H1 (cell line): ENCODE measurements around the gene LECT2. TPM values are rescaled to one million over a fixed set of nuclear protein-coding genes. Genes with fewer than 3 reads are reported as not detected.

Experiments
- CTCF ChIA-PET: fragments of 300-600 bp; sonication (Branson Sonifier 250); formaldehyde crosslinking; loops from one replicate; lab custom pipeline; 2021; ENCODE audit not compliant: partially characterized antibody; lab: Charles Lee
- POLR2A ChIA-PET: fragments of 300-600 bp; sonication (Branson Sonifier 250); formaldehyde crosslinking; loops from one replicate; lab custom pipeline; 2021; ENCODE audit warnings: inconsistent platforms; ENCODE audit not compliant: partially characterized antibody; lab: Charles Lee
- DNase-seq, 2 experiments: peaks; one replicate each; pipeline versions ENCODE4 v3.0.0 to v3.0.0-alpha.2; 2010 to 2022; ENCODE audit warnings: low spot score in 2 of 2, low read depth in 1 of 2, mixed read lengths in 1 of 2
- FAIRE-seq: peaks from 2 replicates; lab custom pipeline; 2011; peaks lifted over from hg19 to GRCh38; lab: Jason Lieb, UNC
- H2AFZ ChIP-seq: 2 replicates; pipeline ENCODE4 v1.8.1; 2012; ENCODE audit warnings: low read length, inconsistent platforms
- H2AK5ac ChIP-seq: 2 replicates; pipeline ENCODE4 v1.6.1; 2013; ENCODE audit warnings: low read depth, low read length
- H2BK120ac ChIP-seq: replicated peaks from 2 replicates; pipeline ENCODE3; 2013; ENCODE audit warnings: low read depth, low read length, inconsistent platforms
- H2BK12ac ChIP-seq: 2 replicates; pipeline ENCODE4 v1.6.1; 2013; ENCODE audit warnings: low read depth, low read length
- H2BK15ac ChIP-seq: 2 replicates; pipeline ENCODE4 v1.6.1; 2013; ENCODE audit warnings: low read length
- H2BK20ac ChIP-seq: 2 replicates; pipeline ENCODE4 v1.6.1; 2013; ENCODE audit warnings: low read length
- H2BK5ac ChIP-seq: 2 replicates; pipeline ENCODE4 v1.6.1; 2013; ENCODE audit warnings: low read depth, low read length
- H3K14ac ChIP-seq: 2 replicates; pipeline ENCODE4 v1.6.1; 2013; ENCODE audit warnings: inconsistent platforms; ENCODE audit not compliant: insufficient read length
- H3K18ac ChIP-seq: 2 replicates; pipeline ENCODE4 v1.6.1; 2013; ENCODE audit warnings: low read length; ENCODE audit errors: extremely low read depth
- H3K23ac ChIP-seq: 2 replicates; pipeline ENCODE4 v1.6.1; 2013; ENCODE audit warnings: inconsistent platforms; ENCODE audit not compliant: insufficient read length
- H3K23me2 ChIP-seq: 2 replicates; pipeline ENCODE4 v1.6.1; 2013; ENCODE audit warnings: low read depth, low read length
- H3K27ac ChIP-seq: 2 replicates; pipeline ENCODE4 v1.6.1; 2011; ENCODE audit warnings: low read depth, low read length, inconsistent platforms
- H3K27me3 ChIP-seq, 4 experiments: replicated peaks in 1 of 4; 1 replicate in 1 of 4; 2 replicates in 3 of 4; pipeline versions ENCODE4 v1.6.1 to v1.8.1; 2011 to 2013; ENCODE audit warnings: low read length in 3 of 4, mild to moderate bottlenecking in 3 of 4, inconsistent platforms in 2 of 4, mixed read lengths in 2 of 4, moderate library complexity in 1 of 4; ENCODE audit not compliant: control insufficient read depth in 3 of 4, insufficient read depth in 3 of 4; ENCODE audit errors: extremely low read depth in 1 of 4
- H3K36me3 ChIP-seq, 4 experiments: 2 replicates each; pipeline versions ENCODE4 v1.6.1 to v1.8.1; 2011 to 2013; ENCODE audit warnings: mild to moderate bottlenecking in 4 of 4, low read length in 3 of 4, moderate library complexity in 2 of 4, control low read depth in 1 of 4, inconsistent platforms in 1 of 4; ENCODE audit not compliant: insufficient read depth in 4 of 4, control insufficient read depth in 2 of 4
- H3K4ac ChIP-seq: replicated peaks from 2 replicates; pipeline ENCODE3; 2013; ENCODE audit warnings: low read length, low read depth, mixed read lengths, inconsistent platforms; ENCODE audit not compliant: insufficient read length
- H3K4me1 ChIP-seq, 4 experiments: replicated peaks in 1 of 4; 1 replicate in 1 of 4; 2 replicates in 3 of 4; pipeline versions ENCODE4 v1.6.1 to v1.8.1; 2011 to 2013; ENCODE audit warnings: low read length in 3 of 4, inconsistent platforms in 2 of 4, mixed read lengths in 1 of 4; ENCODE audit not compliant: insufficient read depth in 4 of 4, control insufficient read depth in 3 of 4
- H3K4me2 ChIP-seq, 2 experiments: 2 replicates each; pipeline versions ENCODE4 v1.6.1 to v1.8.1; 2011 to 2013; ENCODE audit warnings: low read depth in 2 of 2, low read length in 2 of 2, control low read depth in 1 of 2, inconsistent platforms in 1 of 2, mild to moderate bottlenecking in 1 of 2; ENCODE audit not compliant: insufficient read depth in 1 of 2
- H3K4me3 ChIP-seq, 4 experiments: fragments of 200-600, 300-600 bp in 1 of 4; sonication (generic), shearing (Covaris generic), sonication (Bioruptor Twin) in 1 of 4; 2 replicates each; pipeline versions ENCODE4 v1.5.1 to v1.8.1; 2011 to 2016; ENCODE audit warnings: low read length in 4 of 4, low read depth in 3 of 4, control low read depth in 2 of 4, inconsistent platforms in 2 of 4, mild to moderate bottlenecking in 2 of 4, mixed read lengths in 1 of 4, moderate library complexity in 1 of 4; ENCODE audit not compliant: insufficient read depth in 2 of 4; ENCODE audit errors: extremely low read depth in 1 of 4
- H3K56ac ChIP-seq: replicated peaks from 2 replicates; pipeline ENCODE3; 2013; ENCODE audit warnings: low read depth, mild to moderate bottlenecking, mixed read lengths, low read length, inconsistent platforms; ENCODE audit not compliant: insufficient read length
- H3K79me1 ChIP-seq: 2 replicates; pipeline ENCODE4 v1.6.1; 2013; ENCODE audit warnings: low read depth, low read length, control low read depth
- H3K79me2 ChIP-seq, 2 experiments: 2 replicates each; pipeline versions ENCODE4 v1.6.1 to v1.8.1; 2012 to 2013; ENCODE audit warnings: low read length in 2 of 2, mild to moderate bottlenecking in 2 of 2, inconsistent platforms in 1 of 2; ENCODE audit not compliant: insufficient read depth in 2 of 2, control insufficient read depth in 1 of 2
- H3K9ac ChIP-seq, 4 experiments: replicated peaks in 1 of 4; 1 replicate in 1 of 4; 2 replicates in 3 of 4; pipeline versions ENCODE4 v1.6.1 to v1.8.1; 2011 to 2013; ENCODE audit warnings: low read depth in 3 of 4, low read length in 3 of 4, control low read depth in 2 of 4, mild to moderate bottlenecking in 2 of 4, moderate library complexity in 2 of 4, inconsistent platforms in 1 of 4; ENCODE audit errors: extremely low read depth in 1 of 4
- H3K9me3 ChIP-seq, 2 experiments: 2 replicates each; pipeline versions ENCODE4 v1.6.1 to v1.8.1; 2012 to 2013; ENCODE audit warnings: mild to moderate bottlenecking in 2 of 2, moderate library complexity in 2 of 2, control low read depth in 1 of 2, inconsistent platforms in 1 of 2, low read depth in 1 of 2, low read length in 1 of 2, mixed read lengths in 1 of 2; ENCODE audit not compliant: insufficient read depth in 2 of 2
- H4K20me1 ChIP-seq, 2 experiments: replicated peaks in 1 of 2; 2 replicates each; pipeline versions ENCODE3 to v1.8.1; 2011 to 2013; ENCODE audit warnings: inconsistent platforms in 2 of 2, low read length in 2 of 2, mild to moderate bottlenecking in 1 of 2; ENCODE audit not compliant: insufficient read depth in 2 of 2, control insufficient read depth in 1 of 2
- H4K5ac ChIP-seq: 2 replicates; pipeline ENCODE4 v1.6.1; 2013; ENCODE audit warnings: low read length, low read depth, mixed read lengths, inconsistent platforms; ENCODE audit not compliant: insufficient read length
- H4K8ac ChIP-seq: 2 replicates; pipeline ENCODE4 v1.8.0; 2013; ENCODE audit warnings: mild to moderate bottlenecking, moderate library complexity, low read length, inconsistent platforms; ENCODE audit not compliant: insufficient read depth; ENCODE audit errors: extremely low read depth
- H4K91ac ChIP-seq: replicated peaks from 2 replicates; pipeline ENCODE3; 2013; ENCODE audit warnings: low read length, mixed read lengths, inconsistent platforms; ENCODE audit not compliant: insufficient read length
- CEBPB ChIP-seq: IDR thresholded peaks from 2 replicates; pipeline ENCODE4 v1.6.1; 2012; ENCODE audit warnings: low read depth, low read length
- CREB1 ChIP-seq: IDR thresholded peaks from 2 replicates; pipeline ENCODE4 v1.6.1; 2012; ENCODE audit warnings: inconsistent platforms
- EGR1 ChIP-seq: IDR thresholded peaks from 2 replicates; pipeline ENCODE4 v1.6.1; 2011; ENCODE audit warnings: low read depth, low read length, borderline replicate concordance
- GTF2F1 ChIP-seq: IDR thresholded peaks from 2 replicates; pipeline ENCODE4 v1.6.1; 2012; ENCODE audit warnings: low read depth, low read length, improper control_type of control experiment, borderline replicate concordance
- JUND ChIP-seq: IDR thresholded peaks from 2 replicates; pipeline ENCODE4 v1.6.1; 2011; ENCODE audit warnings: mild to moderate bottlenecking, improper control_type of control experiment, low read length
- RAD21 ChIP-seq, 2 experiments: IDR thresholded peaks in 1 of 2; conservative IDR thresholded peaks in 1 of 2; 2 replicates each; pipeline ENCODE4 v1.6.1; 2011; ENCODE audit warnings: low read depth in 2 of 2, low read length in 2 of 2, improper control_type of control experiment in 1 of 2, inconsistent platforms in 1 of 2, mild to moderate bottlenecking in 1 of 2, moderate library complexity in 1 of 2
- RFX5 ChIP-seq: IDR thresholded peaks from 2 replicates; pipeline ENCODE4 v1.6.1; 2011; ENCODE audit warnings: low read depth, low read length, improper control_type of control experiment, borderline replicate concordance
- SP2 ChIP-seq: IDR thresholded peaks from 2 replicates; pipeline ENCODE4 v1.6.1; 2012; ENCODE audit warnings: mild to moderate bottlenecking, low read length, inconsistent platforms
- TBP ChIP-seq: IDR thresholded peaks from 2 replicates; pipeline ENCODE4 v1.6.1; 2011; ENCODE audit warnings: low read depth, low read length, improper control_type of control experiment
- TCF12 ChIP-seq: IDR thresholded peaks from 2 replicates; pipeline ENCODE4 v1.6.1; 2011; ENCODE audit warnings: low read depth, mild to moderate bottlenecking, low read length
- WGBS, 2 experiments: shearing (Covaris generic) in 1 of 2; methylation state at CpG; one replicate each; pipeline versions ENCODE4 v1.1.6 to v1.1.7; 2013 to 2015; ENCODE audit warnings: low lambda C conversion rate in 2 of 2, mixed read lengths in 2 of 2, inconsistent platforms in 1 of 2, low coverage in 1 of 2, missing lambda C conversion rate in 1 of 2; ENCODE audit not compliant: insufficient replicate concordance in 2 of 2, insufficient coverage in 1 of 2, insufficient read length in 1 of 2; ENCODE audit errors: extremely low coverage in 1 of 2, missing lambda C conversion rate in 1 of 2; 5-methylcytosine and 5-hydroxymethylcytosine counted together
- polyA plus RNA-seq, 7 experiments: library from polyadenylated mRNA; depleted of rRNA in 3 of 7; stranded (reverse) in 5 of 7; unstranded in 2 of 7; fragments of >200 nt in 5 of 7; fragments of 200-250 nt in 2 of 7; gene quantifications; 1 replicate in 5 of 7; 2 replicates in 1 of 7; 4 replicates in 1 of 7; pipeline versions ENCODE4 v1.2.1 to v1.2.3, GENCODE V29; 2011 to 2013; ENCODE audit warnings: missing spikeins in 2 of 7, mixed read lengths in 2 of 7
- total RNA-seq: library from RNA; stranded (reverse); fragmentation: NEBNext Ultra II Directional; extraction: Animal tissue kit (Norgen Biotek cat#: 25700); gene quantifications from 2 replicates; pipeline ENCODE4 v1.2.1, GENCODE V29; 2021
- TF ChIP-seq, protein P1 (sequence below): IDR thresholded peaks from 2 replicates; pipeline ENCODE4 v1.6.1; 2011; ENCODE audit warnings: low read depth, mild to moderate bottlenecking, low read length; ENCODE audit not compliant: insufficient read depth
- TF ChIP-seq, protein P2 (sequence below): IDR thresholded peaks from 2 replicates; pipeline ENCODE4 v1.6.1; 2012; ENCODE audit warnings: inconsistent platforms

The LECT2 gene
- total and polyA plus RNA-seq, 2 of the 8 experiments (the other 6 are each of a cell fraction or from before 2014, with no cell fraction given), result not detected

DNA sequence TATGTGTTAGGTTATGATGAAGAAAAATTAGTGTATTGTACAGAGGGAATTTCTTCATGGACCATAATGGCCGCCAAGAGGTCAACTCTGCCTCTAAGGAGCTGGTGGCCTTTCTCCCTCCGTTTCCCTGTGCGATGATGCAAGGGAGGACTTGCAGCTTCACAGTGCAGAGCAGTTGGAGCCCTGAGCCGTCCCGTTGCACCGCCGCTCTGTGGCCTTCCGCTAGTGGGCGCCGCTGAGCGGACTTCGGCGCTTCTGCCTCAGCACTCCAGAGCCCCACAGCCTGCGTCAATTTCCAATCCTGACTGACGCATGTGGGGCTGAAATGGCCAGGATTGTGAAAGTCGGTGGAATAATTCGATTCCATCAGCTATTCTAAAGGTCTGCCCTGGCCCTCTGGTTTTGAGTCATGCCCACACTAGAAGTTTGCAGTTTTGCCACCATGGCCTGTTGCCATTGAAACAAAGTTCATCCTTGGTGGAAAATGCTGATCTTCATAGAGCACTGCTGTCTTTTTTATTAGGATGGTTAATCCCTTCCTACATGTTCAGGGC, 22.7 kb upstream of the LECT2 start:
- ChIA-PET CTCF (interaction anchor here (0.8 to 2.2 kb wide), 46 partner anchors 9 to 411 kb away, joined by 3 to 21 read pairs (median 4); partner anchors contain the start of gene TGFBI), POLR2A (no interaction called here)
- DNase-seq, result peak; percentile 77 to 96
- Histone ChIP-seq H2BK12ac (no peak overlapping the region), H3K79me1 (no peaks in the 10 kb centered on the region), H3K4me1 (peaks cover 0 to 6% (median 0%) of the 10 kb centered on the region in 4 experiments; a peak in 2 of 7 replicates), H2BK5ac (no peak overlapping the region), H4K91ac (no peak overlapping the region), H3K27me3 (peaks cover 0 to 3% (median 0%) of the 10 kb centered on the region in 4 experiments; a peak in 2 of 7 replicates), H3K9me3 (no peaks in the 10 kb centered on the region), H3K4me3 (no peak overlapping the region), H3K23ac (no peak overlapping the region), H3K36me3 (no peaks in the 10 kb centered on the region), H2AK5ac (no peak overlapping the region), H3K56ac (no peak overlapping the region), H2BK20ac (no peak overlapping the region), H3K4me2 (no peak overlapping the region), H3K4ac (no peak overlapping the region), H3K14ac (no peak overlapping the region), H4K8ac (no peak overlapping the region), H3K18ac (no peak overlapping the region), H3K27ac (no peak overlapping the region), H3K79me2 (no peaks in the 10 kb centered on the region), H2BK15ac (no peak overlapping the region), H3K9ac (no peak overlapping the region), H4K5ac (no peak overlapping the region), H2AFZ (no peak overlapping the region), H3K23me2 (no peaks in the 10 kb centered on the region), H4K20me1 (no peaks in the 10 kb centered on the region), H2BK120ac (no peak overlapping the region)
- peak; percentile 58 for FAIRE-seq
- WGBS, 2 experiments, result 9% methylated on average over 17 of the region's 17 CpGs; no CpG with 5 or more reads in 1 of the 2 experiments
- TF ChIP-seq RFX5, result no peak
- no peak for TF ChIP-seq GTF2F1
- no peak for TF ChIP-seq SP2
- TF ChIP-seq CEBPB, result peak; percentile 95
- no peak for TF ChIP-seq TCF12
- 0 out of 2 replicates have a peak, but pooled peaks have one; percentile 17 for TF ChIP-seq TBP
- TF ChIP-seq CREB1, result peak; percentile 53
- TF ChIP-seq EGR1, result no peak
- TF ChIP-seq RAD21 (IDR thresholded peaks at IDR 0.05 in 1 of 2, conservative IDR thresholded peaks at IDR 0.05 in 1 of 2; ENCODE audit: low read depth in 2 of 2, low read length in 2 of 2), result peak; percentile 69 to 82
- TF ChIP-seq JUND, result peak; percentile 80
- TF ChIP-seq, protein P1, sequence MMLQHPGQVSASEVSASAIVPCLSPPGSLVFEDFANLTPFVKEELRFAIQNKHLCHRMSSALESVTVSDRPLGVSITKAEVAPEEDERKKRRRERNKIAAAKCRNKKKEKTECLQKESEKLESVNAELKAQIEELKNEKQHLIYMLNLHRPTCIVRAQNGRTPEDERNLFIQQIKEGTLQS, result peak; percentile 84
- TF ChIP-seq, protein P2, sequence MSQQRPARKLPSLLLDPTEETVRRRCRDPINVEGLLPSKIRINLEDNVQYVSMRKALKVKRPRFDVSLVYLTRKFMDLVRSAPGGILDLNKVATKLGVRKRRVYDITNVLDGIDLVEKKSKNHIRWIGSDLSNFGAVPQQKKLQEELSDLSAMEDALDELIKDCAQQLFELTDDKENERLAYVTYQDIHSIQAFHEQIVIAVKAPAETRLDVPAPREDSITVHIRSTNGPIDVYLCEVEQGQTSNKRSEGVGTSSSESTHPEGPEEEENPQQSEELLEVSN, result peak; percentile 88
